OCI-LY3 (cell line): ENCODE measurements around the gene GIPC2.

Experiments
- H2AFZ ChIP-seq: fragments of 200-600, 300-600 bp; shearing (Covaris generic); 2 replicates; pipeline ENCODE4 v1.6.0; 2014; ENCODE audit warnings: antibody characterized with exemption, low read depth, low read length
- H3K27ac ChIP-seq: fragments of 200-600, 300-600 bp; sonication (generic); 2 replicates; pipeline ENCODE4 v1.5.1; 2014; ENCODE audit warnings: mild to moderate bottlenecking, low read length, moderate library complexity, mixed read lengths
- H3K27me3 ChIP-seq: fragments of 200-600, 300-600 bp; sonication (generic); 2 replicates; pipeline ENCODE4 v1.6.1; 2014; ENCODE audit warnings: low read depth, low read length, mixed read lengths
- H3K36me3 ChIP-seq: fragments of 200-600, 300-600 bp; sonication (generic); replicated peaks from 2 replicates; pipeline ENCODE3; 2014; ENCODE audit warnings: low read depth, low read length, mixed read lengths
- H3K4me1 ChIP-seq: fragments of 300-600, 200-600 bp; sonication (generic); 2 replicates; pipeline ENCODE4 v1.6.1; 2014; ENCODE audit warnings: low read length, mixed read lengths
- H3K4me2 ChIP-seq: fragments of 200-600, 300-600 bp; sonication (generic); 2 replicates; pipeline ENCODE4 v1.6.1; 2014; ENCODE audit warnings: low read length, mixed read lengths
- H3K4me3 ChIP-seq: fragments of 300-600, 200-600 bp; sonication (generic); 2 replicates; pipeline ENCODE4 v1.5.1; 2014; ENCODE audit warnings: antibody characterized with exemption, mild to moderate bottlenecking, low read length, moderate library complexity
- H3K79me2 ChIP-seq: fragments of 300-600, 200-600 bp; shearing (Covaris generic); 2 replicates; pipeline ENCODE4 v1.6.1; 2014; ENCODE audit warnings: mild to moderate bottlenecking, low read length, mixed read lengths
- H3K9ac ChIP-seq: fragments of 300-600, 200-600 bp; shearing (Covaris generic); 2 replicates; pipeline ENCODE4 v1.6.0; 2014; ENCODE audit warnings: mild to moderate bottlenecking, low read length, moderate library complexity
- H3K9me3 ChIP-seq: fragments of 200-600, 300-600 bp; shearing (Covaris generic); 2 replicates; pipeline ENCODE4 v1.6.1; 2014; ENCODE audit warnings: low read length, mixed read lengths; ENCODE audit not compliant: insufficient read depth
- H4K20me1 ChIP-seq: fragments of 200-600, 300-600 bp; sonication (generic); 2 replicates; pipeline ENCODE4 v1.6.1; 2016; ENCODE audit warnings: low read length, mixed read lengths; ENCODE audit not compliant: insufficient read depth
- CTCF ChIP-seq: fragments of 200-600, 300-600 bp; sonication (generic); IDR thresholded peaks from 2 replicates; pipeline ENCODE4 v1.5.1; 2014; ENCODE audit warnings: antibody characterized with exemption, low read length, low read depth
- EZH2phosphoT487 ChIP-seq: fragments of 200-600 bp; shearing (Covaris generic); IDR thresholded peaks from 2 replicates; pipeline ENCODE4 v1.6.1; 2018; ENCODE audit warnings: antibody characterized with exemption, mixed run types, low read depth

The GIPC2 gene

DNA sequence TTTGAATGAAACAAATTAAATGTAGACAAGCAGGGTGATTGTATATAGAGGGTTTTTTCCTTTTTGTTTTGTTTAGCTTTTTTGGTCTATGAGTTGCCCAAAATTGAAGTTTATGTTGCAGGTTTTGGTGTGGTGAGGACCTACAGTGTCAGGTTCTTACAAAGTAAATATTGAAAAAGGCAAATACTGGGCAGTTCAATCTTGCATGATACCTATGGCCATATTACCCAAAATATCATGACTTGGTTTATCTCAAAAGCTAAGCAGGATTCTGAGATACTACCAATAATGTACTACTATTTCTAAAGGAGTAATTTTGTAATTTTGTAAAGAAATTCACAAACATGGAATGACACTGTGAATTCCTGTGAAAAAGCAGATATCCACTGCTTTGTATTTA lies 39.2 kb upstream of the GIPC2 start:
- Histone ChIP-seq H3K4me3 (no peak overlapping the region), H3K9ac (no peak overlapping the region), H3K27me3 (no peaks in the 10 kb centered on the region), H3K36me3 (no peaks in the 10 kb centered on the region), H4K20me1 (no peaks in the 10 kb centered on the region), H3K4me1 (peaks cover 18% of the 10 kb centered on the region), H3K79me2 (no peaks in the 10 kb centered on the region), H3K4me2 (no peak overlapping the region), H2AFZ (no peak overlapping the region), H3K27ac (no peak overlapping the region), H3K9me3 (no peaks in the 10 kb centered on the region)
- no peak for TF ChIP-seq EZH2phosphoT487
- no peak for TF ChIP-seq CTCF

DNA sequence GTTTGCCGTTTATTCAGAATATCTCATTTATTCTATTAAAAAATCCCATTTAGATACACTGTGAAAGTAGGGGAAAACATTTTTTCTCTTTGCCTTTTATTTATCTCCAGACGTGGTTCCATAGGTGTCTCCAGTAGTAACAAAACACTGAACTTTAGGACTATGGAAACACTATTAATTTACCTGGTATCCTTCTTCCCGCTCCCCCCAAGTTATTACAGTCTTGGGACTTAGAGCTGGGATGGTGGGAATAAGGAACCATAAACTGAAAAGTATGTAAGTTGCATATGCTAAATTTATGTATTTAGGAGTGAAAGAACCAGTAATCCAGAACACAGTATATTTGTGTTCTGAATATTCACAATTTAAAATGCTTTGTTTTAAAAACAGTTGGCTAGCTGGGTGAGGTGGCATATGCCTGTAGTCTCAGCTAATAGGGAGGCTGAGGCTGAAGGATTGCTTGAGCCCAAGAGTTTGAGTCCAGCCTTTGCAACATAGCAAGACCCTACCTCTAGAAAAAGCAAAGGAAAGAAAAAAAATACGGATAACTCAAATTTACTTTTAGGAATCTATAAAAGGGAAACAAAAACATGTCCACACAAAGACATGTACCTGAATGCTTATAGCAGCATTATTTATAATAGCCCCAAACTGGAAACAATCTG lies 38.0 kb upstream of the GIPC2 start:
- no peaks in the 10 kb centered on the region for H3K36me3 ChIP-seq
- H3K79me2 ChIP-seq, result no peaks in the 10 kb centered on the region
- H3K27ac ChIP-seq, result no peak overlapping the region
- H4K20me1 ChIP-seq, result no peaks in the 10 kb centered on the region
- H3K4me2 ChIP-seq, result no peak overlapping the region
- H3K4me1 ChIP-seq, result peaks cover 15% of the 10 kb centered on the region
- no peak overlapping the region for H2AFZ ChIP-seq
- H3K9me3 ChIP-seq, result no peaks in the 10 kb centered on the region
- no peak overlapping the region for H3K9ac ChIP-seq
- H3K27me3 ChIP-seq, result no peaks in the 10 kb centered on the region
- TF ChIP-seq EZH2phosphoT487 (no peak), CTCF (no peak)
- H3K4me3 ChIP-seq, result no peak overlapping the region

- no peaks in the 10 kb centered on the region for H4K20me1 ChIP-seq
- H3K27ac ChIP-seq, result no peak overlapping the region
- H3K4me2 ChIP-seq, result no peak overlapping the region
- H3K9ac ChIP-seq, result no peak overlapping the region
- no peak for TF ChIP-seq CTCF
- no peak for TF ChIP-seq EZH2phosphoT487
- H2AFZ ChIP-seq, result no peak overlapping the region
- no peaks in the 10 kb centered on the region for H3K36me3 ChIP-seq
- H3K79me2 ChIP-seq, result no peaks in the 10 kb centered on the region
- no peaks in the 10 kb centered on the region for H3K9me3 ChIP-seq
- H3K4me3 ChIP-seq, result no peak overlapping the region
- no peaks in the 10 kb centered on the region for H3K27me3 ChIP-seq
- H3K4me1 ChIP-seq, result peaks cover 3% of the 10 kb centered on the region; the same call in 1 of the 2 replicates
These were observed 36.5 kb upstream of the GIPC2 start for GRCh38 chr1:78009276-78009675.

DNA sequence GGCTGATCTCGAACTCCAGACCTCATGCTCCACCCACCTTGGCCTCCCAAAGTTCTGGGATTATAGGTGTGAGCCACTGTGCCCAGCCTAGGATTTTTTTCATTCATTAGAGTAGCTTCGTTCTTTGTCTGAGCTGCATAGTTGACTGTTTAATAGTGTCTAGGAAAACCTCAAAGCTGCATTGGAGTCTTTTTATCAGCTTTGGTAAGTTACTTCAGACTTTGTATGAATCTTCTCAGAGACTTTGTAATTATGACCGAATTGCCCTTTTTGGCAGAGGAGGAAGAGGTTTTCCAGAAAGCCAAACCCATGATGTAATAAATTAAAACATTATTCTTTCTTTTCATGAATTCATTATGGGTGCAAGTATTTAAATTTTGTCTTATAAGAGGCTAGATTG lies 35.9 kb upstream of the GIPC2 start:
- H3K27me3 ChIP-seq, result no peaks in the 10 kb centered on the region
- no peak overlapping the region for H3K4me3 ChIP-seq
- no peak overlapping the region for H3K9ac ChIP-seq
- no peak overlapping the region for H3K27ac ChIP-seq
- H3K79me2 ChIP-seq, result no peaks in the 10 kb centered on the region
- peaks cover 3% of the 10 kb centered on the region; the same call in 1 of the 2 replicates for H3K4me1 ChIP-seq
- no peaks in the 10 kb centered on the region for H4K20me1 ChIP-seq
- TF ChIP-seq CTCF (no peak), EZH2phosphoT487 (no peak)
- H3K36me3 ChIP-seq, result no peaks in the 10 kb centered on the region
- H3K4me2 ChIP-seq, result no peak overlapping the region
- H3K9me3 ChIP-seq, result no peaks in the 10 kb centered on the region
- no peak overlapping the region for H2AFZ ChIP-seq
